Brain microvascular endothelial cell (primary cell): ENCODE data around the gene NUMB.

Source experiments
- DNase-seq: peaks from one replicate; pipeline ENCODE4 v3.0.0-alpha.2; 2020
- H3K27ac ChIP-seq: fragments of 250-450 bp; sonication (Bioruptor Pico); 2 replicates; pipeline ENCODE4 v1.5.1; 2020; ENCODE audit warnings: mild to moderate bottlenecking, moderate library complexity
- H3K27me3 ChIP-seq: fragments of 250-450 bp; sonication (Bioruptor Pico); replicated peaks from 2 replicates; pipeline ENCODE4 v1.5.1; 2020; ENCODE audit warnings: mild to moderate bottlenecking
- H3K36me3 ChIP-seq: fragments of 250-450 bp; sonication (Bioruptor Pico); replicated peaks from 2 replicates; pipeline ENCODE4 v1.5.1; 2020; ENCODE audit warnings: mild to moderate bottlenecking
- H3K4me3 ChIP-seq: 2 replicates; pipeline ENCODE4 v1.5.1; 2011; ENCODE audit warnings: low read depth, mild to moderate bottlenecking, control low read depth, low read length, moderate library complexity
- in situ Hi-C: cut with HindIII; loops from 2 replicates; pipeline ENCODE4 v1.10.0; 2017; ENCODE audit warnings: low sequenced_read_pairs, low pct_ligation_motif_present
- TF ChIP-seq, protein P1 (sequence below): IDR thresholded peaks from 2 replicates; pipeline ENCODE4 v1.5.1; 2011; ENCODE audit warnings: low read depth, mild to moderate bottlenecking, moderate library complexity, low read length, control low read depth, inconsistent platforms; ENCODE audit errors: missing control alignments

Gene NUMB

DNA sequence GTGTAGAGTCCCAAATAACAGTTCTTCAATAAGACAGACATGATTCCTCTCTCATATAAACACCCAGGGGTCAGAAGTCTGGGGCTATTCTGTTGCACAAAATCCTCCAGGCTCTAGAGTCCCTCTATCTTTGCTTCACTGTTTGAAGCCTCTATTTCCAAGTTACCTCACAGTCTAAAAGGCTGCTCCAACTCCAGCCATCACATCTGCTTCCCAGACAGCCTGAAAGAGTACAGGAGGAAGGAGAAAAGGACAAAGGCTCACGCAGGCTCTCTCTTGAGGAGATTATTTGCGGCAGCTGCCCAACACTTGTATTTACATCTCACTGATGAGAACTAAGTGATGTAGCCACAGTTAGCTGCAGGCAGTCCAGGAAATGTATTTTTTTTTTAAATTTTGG lies 214.6 kb downstream of the NUMB start:
- DNase-seq = no peak
- no peaks in the 10 kb centered on the region for H3K36me3 ChIP-seq
- in situ Hi-C loops = no loop called here
- H3K27me3 ChIP-seq = no peaks in the 10 kb centered on the region
- TF ChIP-seq, protein P1, sequence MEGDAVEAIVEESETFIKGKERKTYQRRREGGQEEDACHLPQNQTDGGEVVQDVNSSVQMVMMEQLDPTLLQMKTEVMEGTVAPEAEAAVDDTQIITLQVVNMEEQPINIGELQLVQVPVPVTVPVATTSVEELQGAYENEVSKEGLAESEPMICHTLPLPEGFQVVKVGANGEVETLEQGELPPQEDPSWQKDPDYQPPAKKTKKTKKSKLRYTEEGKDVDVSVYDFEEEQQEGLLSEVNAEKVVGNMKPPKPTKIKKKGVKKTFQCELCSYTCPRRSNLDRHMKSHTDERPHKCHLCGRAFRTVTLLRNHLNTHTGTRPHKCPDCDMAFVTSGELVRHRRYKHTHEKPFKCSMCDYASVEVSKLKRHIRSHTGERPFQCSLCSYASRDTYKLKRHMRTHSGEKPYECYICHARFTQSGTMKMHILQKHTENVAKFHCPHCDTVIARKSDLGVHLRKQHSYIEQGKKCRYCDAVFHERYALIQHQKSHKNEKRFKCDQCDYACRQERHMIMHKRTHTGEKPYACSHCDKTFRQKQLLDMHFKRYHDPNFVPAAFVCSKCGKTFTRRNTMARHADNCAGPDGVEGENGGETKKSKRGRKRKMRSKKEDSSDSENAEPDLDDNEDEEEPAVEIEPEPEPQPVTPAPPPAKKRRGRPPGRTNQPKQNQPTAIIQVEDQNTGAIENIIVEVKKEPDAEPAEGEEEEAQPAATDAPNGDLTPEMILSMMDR = no peak
- H3K27ac ChIP-seq = no peak overlapping the region
- H3K4me3 ChIP-seq = no peak overlapping the region

DNA sequence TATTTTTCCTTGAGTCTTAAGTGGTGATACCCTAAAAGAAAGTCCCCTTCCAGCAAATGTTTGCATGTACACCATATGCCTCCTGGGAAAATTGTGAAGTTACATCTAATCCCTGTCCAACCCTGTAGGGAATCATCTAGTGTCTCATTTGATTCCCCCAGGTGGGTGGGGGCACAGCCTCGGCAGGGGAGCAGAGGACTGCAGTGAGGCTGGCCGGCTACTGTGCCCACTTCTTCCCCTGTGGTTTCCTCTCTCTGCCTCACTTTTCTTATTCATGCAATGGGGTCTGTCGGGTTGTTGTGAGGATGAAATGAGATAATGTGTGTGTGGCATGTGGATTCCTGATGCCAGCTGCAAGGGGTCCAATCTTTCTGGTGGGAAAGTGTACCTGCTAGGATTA lies 215.0 kb downstream of the NUMB start:
- in situ Hi-C loops = no loop called here
- no peak overlapping the region for H3K4me3 ChIP-seq
- H3K36me3 ChIP-seq = no peaks in the 10 kb centered on the region
- H3K27me3 ChIP-seq = no peaks in the 10 kb centered on the region
- DNase-seq = no peak
- TF ChIP-seq, protein P1 = no peak
- no peak overlapping the region for H3K27ac ChIP-seq

DNA sequence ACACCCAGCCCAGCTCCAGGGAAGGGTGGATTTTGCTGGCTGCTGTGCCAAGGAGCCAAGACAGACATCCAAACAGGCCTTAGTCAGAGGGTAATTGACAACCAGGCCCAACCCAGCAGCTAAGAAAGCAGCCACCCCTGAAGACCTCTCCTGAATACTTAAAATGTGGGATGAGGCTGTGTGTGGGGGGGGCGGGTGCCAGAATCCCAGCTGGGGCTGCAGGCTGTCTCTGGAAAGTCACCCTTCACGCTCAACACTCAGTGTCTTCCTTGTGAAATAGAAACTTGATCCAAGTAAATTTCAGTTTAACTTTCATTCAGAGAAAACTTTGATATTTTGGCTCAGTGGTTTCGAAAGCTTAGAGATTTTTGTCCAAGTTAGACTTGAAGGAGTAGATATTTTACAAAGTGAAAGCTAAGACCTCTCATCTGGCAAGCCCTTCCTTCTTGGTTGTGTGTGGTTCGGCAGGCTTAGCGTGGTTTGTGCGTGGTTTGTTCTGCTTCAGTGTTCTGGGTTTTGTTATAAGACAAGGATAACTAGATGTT lies 215.9 kb downstream of the NUMB start:
- no peak for DNase-seq
- no peak overlapping the region for H3K27ac ChIP-seq
- H3K4me3 ChIP-seq = no peak overlapping the region
- TF ChIP-seq, protein P1 = no peak
- H3K27me3 ChIP-seq = peaks cover 1% of the 10 kb centered on the region
- H3K36me3 ChIP-seq = no peaks in the 10 kb centered on the region
- in situ Hi-C loops = no loop called here

DNA sequence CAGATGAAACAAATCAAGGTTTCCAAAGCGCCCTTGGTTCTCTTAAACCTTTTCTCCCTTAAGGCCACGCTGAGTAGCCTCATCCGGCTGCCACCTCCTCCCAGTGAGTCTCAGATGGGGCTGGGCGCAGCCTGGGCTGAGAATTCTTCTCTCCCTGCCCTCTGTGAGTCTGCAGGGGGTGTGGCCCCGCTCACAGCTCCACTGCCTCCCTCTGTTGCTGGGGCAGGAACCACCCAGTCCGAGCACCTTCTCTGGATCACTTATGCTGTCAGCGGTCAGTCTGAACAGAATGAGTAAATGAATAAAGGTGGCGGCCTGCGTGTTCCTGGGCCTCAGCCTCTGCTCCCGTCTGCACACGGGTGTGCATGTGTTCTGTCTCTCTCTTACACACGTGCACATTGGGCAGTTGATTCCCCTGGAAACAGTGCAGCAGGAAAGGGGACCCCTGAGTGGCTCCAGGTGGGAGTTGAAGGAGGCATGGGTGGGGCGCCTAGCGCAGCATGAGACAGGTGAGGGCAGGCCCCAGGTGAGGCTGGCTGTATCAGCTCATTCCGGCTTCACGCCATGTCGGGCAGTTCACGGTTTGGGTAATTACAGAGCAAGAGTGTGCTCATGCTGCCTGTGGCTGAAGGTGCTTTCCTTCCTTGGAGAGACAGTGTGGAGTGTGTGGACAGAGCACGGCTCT lies 216.7 kb downstream of the NUMB start:
- Histone ChIP-seq H3K27me3 (peaks cover 7% of the 10 kb centered on the region), H3K4me3 (no peak overlapping the region), H3K36me3 (no peaks in the 10 kb centered on the region), H3K27ac (no peak overlapping the region)
- no peak for DNase-seq
- in situ Hi-C loops = no loop called here
- TF ChIP-seq, protein P1 = no peak

DNA sequence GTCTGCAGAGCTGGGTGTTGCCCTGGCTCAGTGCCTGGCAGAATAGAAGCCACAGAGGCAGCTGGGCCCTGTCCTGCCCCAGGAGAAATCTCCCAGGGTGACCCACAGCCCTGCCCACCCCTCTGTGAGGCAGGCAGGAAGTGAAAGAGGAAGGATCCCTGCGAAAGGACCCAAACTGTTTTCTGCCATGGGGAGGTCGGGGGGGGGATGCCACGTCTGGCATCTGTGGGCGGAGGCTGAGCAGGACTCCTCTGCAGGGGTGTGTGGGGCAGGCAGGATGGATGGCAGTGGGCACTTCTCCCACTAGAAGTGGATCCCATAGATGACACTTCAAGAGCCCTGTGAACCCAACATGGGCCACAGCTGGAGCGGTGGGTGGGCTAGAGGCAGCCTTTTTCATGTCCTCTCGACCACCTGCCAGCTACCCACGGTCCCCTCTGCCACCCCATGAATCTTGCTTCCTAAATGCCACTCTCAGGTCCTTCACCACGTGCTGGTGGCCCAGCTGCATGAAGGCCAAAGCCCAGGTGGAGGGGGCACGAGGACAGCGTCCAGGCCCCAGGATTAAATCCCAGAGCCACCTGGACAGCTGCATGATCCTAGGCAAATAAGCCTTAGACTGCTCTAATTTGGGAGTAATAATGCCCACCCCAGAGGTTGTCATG lies 217.4 kb downstream of the NUMB start:
- peaks cover 7% of the 10 kb centered on the region for H3K27me3 ChIP-seq
- in situ Hi-C loops = no loop called here

More for the DNA sequence above, 217.4 kb downstream of the NUMB start:
- Histone ChIP-seq H3K27ac (no peak overlapping the region), H3K36me3 (no peaks in the 10 kb centered on the region), H3K4me3 (no peak overlapping the region)
- TF ChIP-seq, protein P1 = no peak
- no peak for DNase-seq
